Nephron (organoid): Measurements from ENCODE around the gene PRSS53.
A peak's percentile ranks its signal among the peaks of the same experiment; 100 is the strongest.

Experiments used
- H3K27ac Mint-ChIP-seq, 3 experiments: 2 replicates each; pipeline ENCODE4 v1.8.0; 2020; ENCODE audit warnings: mixed read lengths in 3 of 3, mild to moderate bottlenecking in 2 of 3, moderate library complexity in 1 of 3
- H3K27me3 Mint-ChIP-seq: 2 replicates; pipeline ENCODE4 v1.8.0; 2021; ENCODE audit warnings: low read depth, mild to moderate bottlenecking, moderate library complexity, mixed read lengths
- H3K36me3 Mint-ChIP-seq: 2 replicates; pipeline ENCODE4 v1.8.0; 2020; ENCODE audit warnings: low read depth, mixed read lengths
- H3K4me1 Mint-ChIP-seq: 2 replicates; pipeline ENCODE4 v1.8.0; 2020; ENCODE audit warnings: mixed read lengths
- H3K4me3 Mint-ChIP-seq, 3 experiments: 2 replicates each; pipeline ENCODE4 v1.8.0; 2020; ENCODE audit warnings: mild to moderate bottlenecking in 3 of 3, mixed read lengths in 3 of 3, moderate library complexity in 2 of 3
- H3K9me3 Mint-ChIP-seq: 2 replicates; pipeline ENCODE4 v1.8.0; 2020; ENCODE audit warnings: mixed read lengths
- TF ChIP-seq, protein P1 (sequence below), 3 experiments: fragments of 200-600 bp; sonication (generic); IDR thresholded peaks; one replicate each; pipeline ENCODE4 v1.5.0; 2021; ENCODE audit warnings: antibody characterized with exemption in 3 of 3; ENCODE audit not compliant: unreplicated experiment in 3 of 3

PRSS53 gene

DNA sequence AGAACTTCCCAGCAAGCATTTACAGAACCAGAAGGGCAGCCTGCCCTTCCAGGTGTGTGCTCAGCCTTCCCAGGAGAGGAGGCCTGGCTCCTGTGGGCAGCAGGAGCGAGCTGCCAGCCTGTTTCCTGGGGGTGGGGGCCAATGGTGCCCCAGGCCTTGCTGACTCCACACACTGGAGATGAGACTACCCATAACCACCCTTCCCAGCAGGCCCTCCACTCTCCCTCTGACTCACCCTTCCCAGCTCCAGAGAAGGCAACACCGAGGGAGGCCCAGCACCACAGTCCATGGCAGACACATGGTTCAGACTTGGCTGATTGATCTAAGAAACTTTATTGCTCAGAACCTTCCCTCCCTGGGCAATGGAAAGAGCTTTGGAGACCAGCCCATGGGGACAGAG, 1.8 kb upstream of the PRSS53 start:
- Mint-ChIP-seq H3K27ac (no peak overlapping the region), H3K36me3 (peaks cover 12% of the 10 kb centered on the region)
- TF ChIP-seq, protein P1, sequence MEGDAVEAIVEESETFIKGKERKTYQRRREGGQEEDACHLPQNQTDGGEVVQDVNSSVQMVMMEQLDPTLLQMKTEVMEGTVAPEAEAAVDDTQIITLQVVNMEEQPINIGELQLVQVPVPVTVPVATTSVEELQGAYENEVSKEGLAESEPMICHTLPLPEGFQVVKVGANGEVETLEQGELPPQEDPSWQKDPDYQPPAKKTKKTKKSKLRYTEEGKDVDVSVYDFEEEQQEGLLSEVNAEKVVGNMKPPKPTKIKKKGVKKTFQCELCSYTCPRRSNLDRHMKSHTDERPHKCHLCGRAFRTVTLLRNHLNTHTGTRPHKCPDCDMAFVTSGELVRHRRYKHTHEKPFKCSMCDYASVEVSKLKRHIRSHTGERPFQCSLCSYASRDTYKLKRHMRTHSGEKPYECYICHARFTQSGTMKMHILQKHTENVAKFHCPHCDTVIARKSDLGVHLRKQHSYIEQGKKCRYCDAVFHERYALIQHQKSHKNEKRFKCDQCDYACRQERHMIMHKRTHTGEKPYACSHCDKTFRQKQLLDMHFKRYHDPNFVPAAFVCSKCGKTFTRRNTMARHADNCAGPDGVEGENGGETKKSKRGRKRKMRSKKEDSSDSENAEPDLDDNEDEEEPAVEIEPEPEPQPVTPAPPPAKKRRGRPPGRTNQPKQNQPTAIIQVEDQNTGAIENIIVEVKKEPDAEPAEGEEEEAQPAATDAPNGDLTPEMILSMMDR (IDR thresholded peaks at IDR 0.05; ENCODE audit: unreplicated experiment in 3 of 3), result no peak

DNA sequence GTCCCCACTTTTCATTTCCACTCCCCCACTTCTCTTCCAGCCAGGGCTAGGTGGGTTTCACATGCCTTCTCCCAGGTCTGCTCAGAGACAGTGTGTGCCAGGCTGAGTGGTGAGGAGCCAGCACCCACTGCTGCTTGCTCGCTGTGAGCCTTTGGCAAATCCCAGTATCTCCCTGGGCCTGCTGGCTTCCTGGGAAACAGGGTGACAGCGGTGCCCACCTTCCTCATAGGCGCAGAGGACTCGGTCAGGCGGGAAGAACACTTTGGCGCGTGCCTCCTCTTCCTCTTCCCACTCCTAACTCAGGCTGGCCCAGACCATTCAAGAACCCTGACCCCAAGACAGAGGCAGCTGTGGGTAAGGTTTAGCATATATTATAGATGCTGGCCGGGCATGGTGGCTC, 456 bp upstream of the PRSS53 start:
- Mint-ChIP-seq H3K4me1 (peaks cover 20% of the 10 kb centered on the region), H3K27ac (no peak overlapping the region), H3K27me3 (no peaks in the 10 kb centered on the region), H3K36me3 (peaks cover 14% of the 10 kb centered on the region), H3K4me3 (no peak overlapping the region), H3K9me3 (no peaks in the 10 kb centered on the region)
- TF ChIP-seq, protein P1 (IDR thresholded peaks at IDR 0.05; ENCODE audit: unreplicated experiment in 3 of 3), result no peak

More for the DNA sequence above, 1.8 kb upstream of the PRSS53 start:
- Mint-ChIP-seq H3K9me3 (no peaks in the 10 kb centered on the region), H3K27me3 (no peaks in the 10 kb centered on the region), H3K4me3 (peak overlapping the region in 2 of 3 experiments; percentile 7 to 13), H3K4me1 (peaks cover 18% of the 10 kb centered on the region)

DNA sequence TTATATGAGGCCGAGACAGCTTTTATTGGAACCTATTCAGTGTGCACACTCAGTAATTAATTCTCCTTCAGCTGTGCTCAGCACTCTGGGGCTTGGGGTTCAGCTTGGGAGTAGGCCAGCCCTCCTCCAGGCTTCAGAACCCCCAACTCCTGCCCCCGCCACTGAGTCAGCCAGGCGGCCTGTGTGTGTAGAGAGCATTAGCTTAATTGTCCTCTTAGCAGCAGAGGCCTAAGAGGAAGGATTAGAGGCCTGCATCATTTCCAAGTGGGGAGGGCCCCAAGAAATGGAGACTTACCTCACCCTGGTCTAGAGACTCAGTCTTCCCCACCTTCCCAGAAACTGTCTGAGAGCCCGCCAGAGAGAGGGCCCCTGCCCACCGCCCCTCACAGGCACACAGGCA, 772 bp downstream of the PRSS53 start:
- H3K27ac Mint-ChIP-seq, result no peak overlapping the region
- H3K9me3 Mint-ChIP-seq, result no peaks in the 10 kb centered on the region
- peaks cover 14% of the 10 kb centered on the region for H3K36me3 Mint-ChIP-seq
- H3K4me1 Mint-ChIP-seq, result peaks cover 15% of the 10 kb centered on the region
- no peak overlapping the region for H3K4me3 Mint-ChIP-seq
- TF ChIP-seq, protein P1 (IDR thresholded peaks at IDR 0.05; ENCODE audit: unreplicated experiment in 3 of 3), result no peak
- H3K27me3 Mint-ChIP-seq, result no peaks in the 10 kb centered on the region

DNA sequence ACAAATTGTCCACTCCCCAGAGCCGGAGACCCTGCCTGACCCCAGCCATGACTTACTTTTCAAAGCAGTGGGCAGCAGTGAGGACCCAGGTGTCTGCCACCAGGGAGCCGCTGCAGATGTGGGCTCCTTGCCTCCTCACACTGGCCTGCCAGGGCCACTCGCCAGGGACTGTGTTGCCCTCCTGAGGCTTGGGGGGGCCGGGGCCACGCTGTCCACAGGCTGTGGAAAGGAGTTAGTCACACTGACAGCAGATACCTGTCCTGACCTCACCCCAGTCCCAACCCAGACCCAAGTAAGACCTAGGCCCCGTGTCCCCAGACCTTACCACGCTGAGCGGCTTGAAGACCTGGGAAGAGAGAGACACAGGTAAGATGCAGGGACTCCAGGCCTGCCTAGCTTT, 1.3 kb downstream of the PRSS53 start:
- Mint-ChIP-seq H3K9me3 (no peaks in the 10 kb centered on the region), H3K27me3 (no peaks in the 10 kb centered on the region), H3K4me1 (peaks cover 16% of the 10 kb centered on the region), H3K4me3 (no peak overlapping the region), H3K27ac (no peak overlapping the region), H3K36me3 (peaks cover 14% of the 10 kb centered on the region)
- TF ChIP-seq, protein P1 (IDR thresholded peaks at IDR 0.05; ENCODE audit: unreplicated experiment in 3 of 3), result no peak

DNA sequence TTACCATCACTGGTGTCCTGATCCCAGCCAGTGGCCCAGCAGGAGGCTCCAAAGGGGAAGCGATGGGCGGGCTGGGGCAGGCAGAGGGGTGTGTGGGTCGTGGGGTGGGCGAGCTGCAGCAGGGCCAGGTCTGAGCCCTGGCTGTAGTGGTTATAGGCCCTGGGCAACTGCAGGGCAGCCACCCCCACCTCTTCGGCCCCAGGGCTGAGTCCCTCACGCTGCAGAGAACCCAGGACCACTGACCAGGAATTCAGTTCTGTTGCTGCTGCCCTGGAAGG, 2.2 kb downstream of the PRSS53 start:
- Mint-ChIP-seq H3K27me3 (peaks cover 3% of the 10 kb centered on the region), H3K4me1 (peaks cover 21% of the 10 kb centered on the region), H3K36me3 (peaks cover 16% of the 10 kb centered on the region), H3K27ac (peak overlapping the region; percentile 74 to 91 (median 85)), H3K9me3 (no peaks in the 10 kb centered on the region), H3K4me3 (peak overlapping the region in 2 of 3 experiments; percentile 1 to 62)
- TF ChIP-seq, protein P1 (IDR thresholded peaks at IDR 0.05; ENCODE audit: unreplicated experiment in 3 of 3), result no peak

DNA sequence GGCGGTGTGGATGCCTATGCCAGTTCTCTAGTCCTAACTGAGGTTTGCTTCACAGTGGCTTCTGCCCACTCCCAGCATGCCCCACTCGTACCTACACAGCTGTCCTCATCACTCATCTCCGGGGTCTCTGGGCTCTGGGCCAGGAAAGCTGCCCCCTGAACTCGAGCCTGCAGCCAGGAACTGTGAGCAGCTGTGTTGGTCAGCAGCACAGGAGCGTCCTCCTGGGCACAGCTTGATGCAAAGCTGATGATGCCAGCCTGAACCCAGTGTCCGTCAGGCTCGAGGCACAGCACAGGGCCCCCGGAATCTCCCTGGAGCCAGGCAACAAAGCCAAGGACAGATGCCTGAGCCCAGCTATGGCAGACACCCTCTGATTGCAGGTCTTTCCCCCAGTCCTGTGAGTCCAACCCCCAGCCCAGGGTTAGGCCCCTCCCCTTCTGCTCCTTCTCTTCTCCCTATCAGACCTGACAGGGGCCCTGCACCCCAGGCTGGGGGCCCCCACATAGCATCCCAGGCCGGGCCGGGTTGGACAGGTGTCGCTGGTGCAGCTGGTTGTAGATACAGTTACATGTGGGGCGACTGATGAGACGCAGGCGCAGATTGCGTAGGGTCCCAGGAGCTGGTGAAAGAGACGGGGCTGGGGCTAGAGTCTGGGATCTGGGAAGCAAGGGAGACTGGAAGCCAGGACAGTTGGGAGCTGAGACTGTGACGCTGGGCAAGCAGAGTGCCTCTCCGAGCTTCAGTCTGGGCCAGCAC, 2.7 kb downstream of the PRSS53 start:
- Mint-ChIP-seq H3K4me1 (peaks cover 21% of the 10 kb centered on the region), H3K4me3 (peak overlapping the region in 2 of 3 experiments; percentile 20 to 78), H3K27ac (peak overlapping the region; percentile 74 to 91 (median 85)), H3K9me3 (no peaks in the 10 kb centered on the region), H3K27me3 (peaks cover 3% of the 10 kb centered on the region), H3K36me3 (peaks cover 16% of the 10 kb centered on the region)
- TF ChIP-seq, protein P1 (IDR thresholded peaks at IDR 0.05; ENCODE audit: unreplicated experiment in 3 of 3), result no peak
